NCI-H2171 treated with DMSO at 0.1 percent for 48 hours (cell line): ENCODE results near the gene DLG2.
A peak's percentile ranks its signal among the peaks of the same experiment; 100 is the strongest.
"Not testable (repeated sequence)": the region's sequence is repeated elsewhere in the genome, so short reads cannot be mapped to it uniquely, and the experiment has no call there.

Experiments
- DNase-seq: peaks from one replicate; lab custom pipeline; 2025; lab: John Stamatoyannopoulos, UW

Gene DLG2

DNA sequence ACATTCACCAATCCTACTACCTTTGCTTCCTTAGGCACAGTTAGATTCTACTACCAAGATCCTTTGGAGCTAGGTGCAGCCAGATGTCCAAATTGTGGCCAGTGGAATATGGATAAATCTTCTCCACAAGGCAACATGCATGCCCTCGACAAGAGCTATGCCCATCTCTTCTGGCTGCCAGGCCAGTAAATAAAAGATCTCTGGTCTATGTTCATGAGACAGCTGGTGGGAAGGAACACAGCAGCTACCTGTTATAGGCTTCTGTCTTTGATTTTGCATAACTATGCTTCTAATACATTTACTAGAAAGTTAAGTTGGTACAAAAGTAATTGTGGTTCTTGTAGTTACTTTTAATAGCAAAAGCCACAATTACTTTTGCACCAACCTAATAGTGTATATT, 182.7 kb downstream of the DLG2 start:
- no peak for DNase-seq

DNA sequence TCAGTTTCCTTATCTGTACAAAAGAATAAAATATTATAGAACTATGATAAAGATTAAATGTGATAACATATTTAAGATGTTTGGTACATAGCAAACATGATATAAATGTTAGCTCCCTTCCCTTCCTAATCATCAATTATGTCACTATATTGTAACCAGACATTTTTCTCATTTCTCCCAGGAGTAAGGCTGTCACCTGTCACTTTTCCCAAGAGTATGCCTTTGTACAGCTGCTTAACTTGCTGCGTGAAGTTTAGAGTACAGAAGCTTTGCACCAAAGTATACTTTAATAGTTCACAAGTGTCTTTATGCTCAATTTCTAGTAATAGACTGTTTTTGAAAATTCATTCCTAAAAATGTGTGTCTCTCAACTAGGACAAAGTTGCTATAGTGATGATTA, 186.9 kb downstream of the DLG2 start:
- DNase-seq: no peak

DNA sequence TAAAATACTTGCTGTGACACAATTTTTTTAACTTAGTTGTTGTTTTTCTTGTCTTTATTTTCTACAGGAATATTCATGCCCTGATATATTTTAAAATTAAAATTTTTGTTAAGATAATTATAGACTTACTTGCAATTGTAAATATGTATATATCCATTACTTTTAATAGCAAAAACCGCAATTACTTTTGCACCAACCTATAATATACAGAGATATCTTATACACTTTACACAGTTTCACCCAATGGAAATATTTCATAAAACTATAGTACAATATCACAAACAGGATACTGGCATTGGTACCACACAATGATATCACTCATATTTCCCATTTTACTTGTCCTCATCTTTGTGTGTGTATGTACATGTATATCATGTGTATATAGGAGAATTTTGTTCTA, 188.8 kb downstream of the DLG2 start:
- no peak for DNase-seq

GRCh38 chr11:85431319-85431718, 195.8 kb downstream of the DLG2 start:
- peak; percentile 21 for DNase-seq

DNA sequence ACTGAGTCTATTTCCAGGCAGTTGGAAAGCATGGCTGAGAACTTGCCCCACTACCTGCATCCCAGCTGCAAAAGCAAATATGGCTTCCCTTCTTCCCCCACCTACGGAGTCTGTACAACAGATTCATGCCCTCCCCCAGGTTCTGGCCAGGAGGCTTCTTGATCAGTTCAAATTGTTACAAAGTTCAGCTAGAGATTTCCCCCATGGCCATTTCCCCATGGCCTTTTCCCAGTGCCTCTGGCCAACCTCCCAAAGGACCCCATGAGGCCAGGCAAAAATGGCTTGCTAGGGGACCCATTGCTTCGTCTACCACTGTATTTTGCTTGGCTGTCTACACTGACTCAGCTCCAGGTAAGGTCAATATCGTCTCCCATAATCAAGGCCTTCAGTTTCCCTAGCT, 203.3 kb downstream of the DLG2 start:
- DNase-seq: no peak

DNA sequence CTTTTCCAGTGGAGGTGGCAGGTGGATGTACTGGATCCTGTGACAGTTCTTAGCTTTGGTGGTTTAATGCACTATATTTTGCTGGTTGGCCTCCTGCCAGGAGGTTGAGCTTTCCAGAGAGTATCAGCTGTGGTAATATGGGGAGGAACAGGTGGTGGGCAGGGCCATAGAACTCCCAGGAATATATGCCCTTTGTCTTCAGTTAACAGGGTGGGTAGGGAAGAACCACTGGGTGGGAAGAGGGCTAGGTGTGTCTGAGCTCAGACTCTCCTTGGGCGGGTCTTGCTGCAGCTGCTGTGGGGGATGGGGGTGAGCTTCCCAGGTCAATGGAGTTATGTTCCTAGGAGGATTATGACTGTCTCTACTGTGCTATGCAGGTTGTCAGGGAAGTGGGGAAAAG, 203.8 kb downstream of the DLG2 start:
- peak; percentile 48 for DNase-seq

- no peak for DNase-seq
Measured at GRCh38 chr11:85414175-85414574, 213.0 kb downstream of the DLG2 start.

DNA sequence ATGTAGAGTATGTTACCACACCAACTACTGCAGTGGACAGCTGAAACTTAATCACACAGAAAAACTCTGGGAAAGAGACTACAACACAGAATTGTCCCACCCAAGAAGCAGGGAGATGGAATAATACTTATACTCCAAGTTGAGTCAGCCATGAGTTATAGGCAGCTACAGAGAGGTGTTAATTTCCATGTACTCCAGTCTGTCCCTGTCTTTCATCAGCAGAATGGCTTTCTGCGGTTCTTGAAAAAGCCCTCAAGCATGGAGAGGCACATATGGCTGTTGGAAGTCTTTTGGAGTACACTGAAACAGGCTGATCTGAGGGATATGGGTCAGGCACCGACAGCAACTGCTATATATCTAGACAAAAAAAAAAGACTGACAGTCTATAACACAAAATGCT, 219.5 kb downstream of the DLG2 start:
- peak; percentile 70 for DNase-seq

DNA sequence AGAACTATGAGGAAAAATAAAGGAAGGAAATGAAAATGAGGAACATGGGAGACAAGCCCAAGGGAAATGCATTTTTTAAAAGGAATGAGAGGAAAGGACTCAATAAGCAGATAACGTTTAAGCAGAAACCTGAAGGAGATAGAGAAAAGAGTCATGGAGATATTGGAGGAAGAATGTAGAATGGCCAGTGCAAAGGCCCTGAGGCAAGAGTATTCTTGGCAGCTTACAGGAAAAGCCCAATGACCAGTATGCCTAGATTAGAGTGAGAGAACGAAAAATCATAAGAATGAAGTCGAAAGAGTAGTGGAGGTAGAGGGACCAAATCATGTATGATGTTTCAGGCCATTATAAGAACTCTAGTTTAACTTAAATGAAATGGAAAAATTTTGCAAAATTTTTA, 220.3 kb downstream of the DLG2 start:
- no peak for DNase-seq

DNA sequence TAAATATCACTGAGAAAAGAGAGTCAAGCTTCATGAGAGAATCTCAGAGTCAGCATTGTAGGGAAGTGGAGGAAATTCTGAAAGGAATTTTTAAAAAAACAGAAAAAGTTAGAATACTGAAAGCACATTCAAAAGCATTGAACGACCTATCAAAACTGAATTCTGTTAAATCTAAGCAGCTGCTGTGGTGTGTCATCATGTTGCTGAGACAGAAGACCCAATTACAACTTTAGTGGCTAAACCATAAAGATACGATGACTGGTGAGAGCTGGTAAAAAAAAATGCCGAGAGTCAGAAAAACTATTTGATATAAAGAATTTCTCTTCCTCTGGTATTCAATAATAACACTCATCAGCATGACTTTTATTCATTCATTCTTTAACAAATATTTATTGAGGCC, 220.8 kb downstream of the DLG2 start:
- DNase-seq: no peak

DNA sequence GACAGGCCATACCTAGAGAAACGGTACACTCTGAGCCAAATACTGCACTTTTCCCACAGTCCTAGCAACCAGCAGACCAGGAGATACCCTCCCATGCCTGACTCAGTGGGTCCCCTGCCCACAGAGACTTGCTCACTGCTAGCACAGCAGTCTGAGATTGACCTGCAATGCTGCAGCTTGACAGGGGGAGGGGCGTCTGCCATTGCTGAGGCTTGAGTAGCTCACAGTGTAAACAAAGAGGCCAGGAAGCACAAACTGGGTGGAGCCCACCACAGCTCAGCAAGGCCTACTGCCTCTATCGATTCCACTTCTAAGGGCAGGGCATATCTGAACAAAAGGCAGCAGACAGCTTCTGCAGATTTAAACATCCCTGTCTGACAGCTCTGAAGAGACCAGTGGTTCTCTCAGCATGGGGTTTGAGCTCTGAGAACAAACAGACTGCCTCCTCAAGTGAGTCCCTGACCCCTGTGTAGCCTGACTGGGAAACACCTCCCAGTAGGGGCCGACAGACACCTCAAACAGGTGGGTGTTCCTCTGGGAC, 231.6 kb downstream of the DLG2 start:
- DNase-seq: not testable (repeated sequence)

- no peak for DNase-seq
Measured at GRCh38 chr11:85394283-85394682, 232.9 kb downstream of the DLG2 start.

GRCh38 chr11:85391141-85391540, 236.0 kb downstream of the DLG2 start:
- no peak for DNase-seq

DNA sequence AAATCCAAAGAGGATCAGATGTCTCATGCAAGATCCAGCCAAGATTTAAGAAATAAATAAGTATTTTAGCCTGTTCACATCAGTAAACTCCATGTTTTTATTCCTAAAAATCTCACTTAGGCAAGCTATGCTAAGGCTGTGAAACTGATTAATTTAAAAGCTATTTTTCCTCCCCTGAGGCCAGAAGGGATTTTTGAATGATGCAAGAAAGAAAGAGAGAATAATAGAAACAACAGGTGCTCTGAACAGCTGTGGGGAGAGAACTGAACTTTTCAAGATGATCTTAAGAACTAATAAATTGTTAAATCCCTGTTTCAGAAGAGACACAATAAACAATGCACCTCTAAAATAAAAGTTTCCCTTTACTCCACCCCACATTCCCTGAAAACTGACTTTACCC, 241.6 kb downstream of the DLG2 start:
- DNase-seq: no peak

DNA sequence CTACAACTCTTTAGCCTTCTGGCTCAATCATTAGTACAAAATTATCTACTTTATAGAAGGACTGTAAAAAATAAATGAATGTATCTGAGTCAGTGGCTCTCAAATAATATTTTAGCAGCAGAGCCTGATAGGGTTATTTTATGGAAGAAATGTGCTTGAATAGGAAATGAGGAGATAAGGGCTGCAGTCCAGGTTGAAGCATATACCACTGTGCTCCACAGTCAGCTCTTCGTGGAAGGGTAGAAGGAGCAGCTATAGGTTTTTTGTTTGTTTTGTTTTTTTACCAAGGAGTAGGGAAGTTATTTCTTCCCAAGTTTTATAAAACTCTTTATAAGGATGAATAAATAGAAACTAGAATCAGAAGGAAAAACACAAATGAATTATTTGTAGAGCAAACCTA, 242.0 kb downstream of the DLG2 start:
- DNase-seq: no peak

GRCh38 chr11:85379066-85379465, 248.1 kb downstream of the DLG2 start:
- no peak for DNase-seq

DNA sequence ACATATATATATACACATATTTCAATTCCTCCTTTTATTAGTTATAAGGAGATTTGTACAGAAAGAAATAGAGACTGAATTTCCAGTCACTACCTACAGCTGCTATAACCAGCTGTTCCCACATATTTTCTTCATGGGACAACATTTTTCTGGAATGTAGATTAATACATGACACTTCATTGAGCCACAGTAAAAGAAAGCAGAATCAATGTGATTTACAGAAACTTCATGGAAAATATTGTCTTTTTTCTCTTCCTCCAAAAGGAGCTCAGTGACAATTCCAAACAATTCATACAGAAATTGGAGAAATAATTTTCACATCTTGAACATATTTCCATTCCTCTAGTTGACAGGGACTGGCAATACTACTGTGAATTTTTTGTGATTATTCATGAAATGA, 249.2 kb downstream of the DLG2 start:
- no peak for DNase-seq

DNA sequence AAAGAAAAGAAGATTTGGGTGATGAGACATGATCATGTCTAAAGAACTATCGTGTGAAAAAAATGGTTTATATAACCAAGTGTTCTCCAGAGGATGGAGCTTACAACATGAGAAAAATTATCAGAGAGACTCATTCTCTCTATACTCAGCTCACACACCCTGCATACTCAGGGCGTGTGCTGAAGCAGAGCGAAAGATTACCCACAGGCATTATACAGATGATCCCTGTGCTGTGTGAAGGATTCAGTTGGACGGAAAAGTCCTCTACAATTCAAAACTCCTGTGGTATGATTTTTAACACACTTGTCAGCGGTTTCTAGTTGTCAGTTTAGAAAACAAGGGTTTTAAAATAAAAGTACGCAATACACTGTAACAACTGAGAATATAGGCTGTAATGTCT, 267.3 kb downstream of the DLG2 start:
- no peak for DNase-seq

GRCh38 chr11:85355921-85356320, 271.2 kb downstream of the DLG2 start:
- no peak for DNase-seq

DNA sequence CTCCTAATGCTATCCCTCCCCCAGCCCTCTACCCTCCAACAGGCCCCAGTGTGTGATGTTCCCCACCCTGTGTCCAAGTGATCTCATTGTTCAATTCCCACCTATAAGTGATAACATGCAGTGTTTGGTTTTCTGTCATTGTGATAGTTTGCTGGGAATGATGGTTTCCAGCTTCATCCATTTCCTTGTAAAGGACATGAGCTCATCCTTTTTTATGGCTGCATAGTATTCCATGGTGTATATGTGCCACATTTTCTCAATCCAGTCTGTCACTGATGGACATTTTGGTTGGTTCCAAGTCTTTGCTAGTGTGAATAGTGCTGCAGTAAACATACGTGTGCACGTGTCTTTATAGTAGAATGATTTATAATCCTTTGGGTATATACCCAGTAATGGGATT, 277.6 kb downstream of the DLG2 start:
- not testable (repeated sequence) for DNase-seq

GRCh38 chr11:85348945-85349344, 278.2 kb downstream of the DLG2 start:
- DNase-seq: no peak

- DNase-seq: no peak
Measured at GRCh38 chr11:85347291-85347690, 279.9 kb downstream of the DLG2 start.

DNA sequence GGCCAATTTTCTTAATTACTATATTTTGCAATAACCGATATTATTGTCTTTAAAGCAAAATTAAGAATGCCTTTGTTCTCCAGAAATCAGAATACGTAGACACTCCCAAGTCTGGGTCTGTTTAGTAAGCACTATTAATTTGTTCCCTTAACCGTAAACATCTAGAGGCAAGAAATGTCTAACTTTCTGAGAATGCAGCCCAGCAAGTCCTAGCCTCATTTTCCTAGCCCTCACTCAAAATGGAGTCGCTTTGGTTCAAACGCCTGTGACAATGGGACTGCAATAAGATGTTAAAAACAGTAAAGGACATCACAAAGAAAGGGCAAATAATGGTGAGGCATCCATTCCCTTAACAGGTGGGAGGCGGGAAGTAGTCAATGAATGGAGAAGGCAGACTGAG, 280.7 kb downstream of the DLG2 start:
- no peak for DNase-seq

DNA sequence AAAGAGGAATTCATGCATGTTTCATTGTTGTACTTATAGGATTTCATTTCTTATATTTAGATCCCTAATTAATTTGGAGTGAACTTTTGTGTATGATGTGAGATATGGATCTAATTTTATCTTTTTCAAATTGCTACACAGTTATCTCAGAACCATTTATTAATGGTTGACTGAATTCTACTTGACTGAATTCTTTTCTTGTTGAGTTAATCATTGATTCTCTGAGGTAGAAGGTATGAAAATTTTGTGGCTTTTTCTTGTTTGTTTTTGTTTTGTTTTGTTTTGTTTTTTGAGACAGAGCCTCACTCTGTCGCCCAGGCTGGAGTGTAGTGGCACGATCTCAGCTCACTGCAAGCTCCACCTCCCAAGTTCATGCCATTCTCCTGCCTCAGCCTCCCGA, 286.3 kb downstream of the DLG2 start:
- not testable (repeated sequence) for DNase-seq

- DNase-seq: no peak
Measured at GRCh38 chr11:85318573-85318972, 308.6 kb downstream of the DLG2 start.
